Measurements from ENCODE around the gene STYXL2. TPM values are rescaled to one million over a fixed set of nuclear protein-coding genes. Genes with fewer than 3 reads are reported as not detected.

Gene STYXL2
- total and polyA plus RNA-seq, 9 donors: 0.08 to 0.30 (median 0.15) TPM; not detected in 2

GRCh38 chr1:167104256-167104633, 10.4 kb downstream of the STYXL2 start:
- Histone ChIP-seq H3K4me1 (ENCODE audit: insufficient read depth) (no peaks in the 10 kb centered on the region), H3K9me3 (no peaks in the 10 kb centered on the region), H3K27ac (no peak overlapping the region), H3K36me3 (no peaks in the 10 kb centered on the region), H3K27me3 (no peaks in the 10 kb centered on the region), H3K4me3 (no peak overlapping the region)
- DNase-seq: no peak
- intact Hi-C loops (cut with DNase I): no loop called here
- 71 to 77% (median 76%) methylated on average over 6 of the region's 6 CpGs for WGBS, 3 donors
- TF ChIP-seq POLR2A (IDR thresholded peaks at IDR 0.05) (no peak), CTCF (IDR thresholded peaks at IDR 0.05) (no peak), EP300 (IDR thresholded peaks at IDR 0.05) (no peak)

DNA sequence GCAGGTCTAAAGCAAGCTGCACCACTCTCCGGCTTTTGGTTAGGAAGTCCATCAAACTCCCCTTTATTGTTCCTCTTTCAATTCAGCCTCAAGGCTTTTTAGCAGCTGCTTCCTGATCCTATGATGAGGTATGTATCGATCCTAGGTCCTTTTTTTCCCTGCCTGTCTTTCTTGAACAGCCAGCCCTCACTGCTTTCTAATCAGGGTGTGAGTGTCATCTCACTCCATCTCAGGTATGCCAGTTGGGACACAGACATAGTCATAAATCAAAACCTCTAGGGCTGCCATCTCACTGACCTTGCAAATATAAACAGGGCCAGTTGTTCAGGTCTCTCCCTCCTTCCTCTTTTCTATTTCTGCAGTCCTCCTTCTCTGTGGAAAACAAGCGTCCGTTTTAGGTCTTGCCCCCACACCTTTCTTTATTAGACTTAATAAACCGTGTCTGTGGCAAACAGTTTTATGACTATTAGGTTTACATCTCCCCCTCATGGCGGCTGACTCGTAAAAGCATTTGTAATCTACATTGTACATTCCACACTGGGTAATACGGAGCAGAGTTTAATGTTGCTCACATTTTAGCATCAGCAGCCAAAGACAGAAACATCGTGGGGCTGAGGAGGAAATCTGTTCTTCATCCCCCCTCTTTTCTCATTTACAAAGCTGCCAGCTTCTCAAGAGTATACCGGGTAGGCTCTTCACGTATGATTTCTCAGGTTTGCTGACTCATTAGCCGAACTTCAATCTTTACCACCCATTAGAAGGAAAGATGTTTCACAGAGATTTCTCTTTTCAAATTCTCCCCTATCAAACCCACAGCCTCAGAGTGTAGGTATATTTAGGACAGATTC, 11.6 kb downstream of the STYXL2 start:
- intact Hi-C loops (cut with DNase I): no loop called here
- no peaks in the 10 kb centered on the region for H3K4me1 ChIP-seq (ENCODE audit: insufficient read depth)
- 12 to 17% (median 13%) methylated on average over 12 of the region's 12 CpGs for WGBS, 3 donors

DNA sequence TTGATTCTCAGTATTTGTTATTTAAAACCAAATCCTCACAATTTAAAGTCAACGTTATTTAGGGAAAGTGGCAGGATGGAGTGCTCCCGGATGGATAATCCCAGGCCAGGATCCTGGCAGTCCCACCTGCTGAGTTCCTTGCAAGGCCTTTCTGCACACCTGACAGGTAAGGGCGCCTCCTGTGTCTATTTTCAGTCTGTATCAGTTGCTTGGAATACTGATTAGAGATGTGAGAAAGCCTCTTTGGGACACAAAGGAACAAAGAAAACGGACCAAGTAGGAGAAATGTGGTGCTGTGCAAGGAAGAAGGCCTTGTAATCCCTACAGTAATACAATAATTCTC, 12.2 kb downstream of the STYXL2 start:
- no peak overlapping the region for H3K4me3 ChIP-seq
- H3K4me1 ChIP-seq (ENCODE audit: insufficient read depth): no peaks in the 10 kb centered on the region
- no peaks in the 10 kb centered on the region for H3K27me3 ChIP-seq
- no peaks in the 10 kb centered on the region for H3K36me3 ChIP-seq
- H3K27ac ChIP-seq: no peak overlapping the region
- intact Hi-C loops (cut with DNase I): no loop called here
- 72 to 83% (median 75%) methylated on average over 4 of the region's 4 CpGs for WGBS, 3 donors
- DNase-seq: no peak
- H3K9me3 ChIP-seq: peaks cover 0 to 4% of the 10 kb centered on the region in 2 donors
- TF ChIP-seq EP300 (IDR thresholded peaks at IDR 0.05) (no peak), POLR2A (IDR thresholded peaks at IDR 0.05) (no peak), CTCF (IDR thresholded peaks at IDR 0.05) (no peak)

More for the DNA sequence above, 11.6 kb downstream of the STYXL2 start:
- TF ChIP-seq POLR2A (IDR thresholded peaks at IDR 0.05) (no peak), EP300 (IDR thresholded peaks at IDR 0.05) (no peak), CTCF (IDR thresholded peaks at IDR 0.05) (no peak)
- Histone ChIP-seq H3K27ac (no peak overlapping the region), H3K27me3 (no peaks in the 10 kb centered on the region), H3K4me3 (no peak overlapping the region), H3K9me3 (peaks cover 0 to 4% of the 10 kb centered on the region in 2 donors), H3K36me3 (no peaks in the 10 kb centered on the region)
- no peak for DNase-seq

DNA sequence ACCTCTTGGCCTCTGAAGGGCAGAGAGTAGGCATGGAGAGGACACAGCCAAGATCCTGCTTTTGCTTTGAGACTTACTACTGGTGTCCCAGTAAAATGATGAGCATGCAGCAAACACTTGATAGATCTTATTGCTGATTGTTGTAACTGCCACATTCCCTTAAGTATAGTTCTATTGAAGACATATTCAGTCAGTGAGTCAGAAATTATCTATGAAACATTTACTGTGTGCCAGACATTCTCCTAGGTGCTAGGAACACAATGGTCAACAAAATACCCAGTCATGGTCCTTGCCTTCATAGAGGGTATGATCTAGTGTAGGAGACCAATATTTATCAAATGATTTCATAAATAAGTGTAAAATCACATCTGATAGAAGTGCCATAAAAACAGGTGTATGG, 13.6 kb downstream of the STYXL2 start:
- Histone ChIP-seq H3K27ac (no peak overlapping the region), H3K36me3 (no peaks in the 10 kb centered on the region), H3K9me3 (peaks cover 0 to 4% of the 10 kb centered on the region in 2 donors), H3K4me1 (ENCODE audit: insufficient read depth) (no peaks in the 10 kb centered on the region), H3K27me3 (no peaks in the 10 kb centered on the region), H3K4me3 (no peak overlapping the region)
- TF ChIP-seq POLR2A (IDR thresholded peaks at IDR 0.05) (no peak), CTCF (IDR thresholded peaks at IDR 0.05) (no peak), EP300 (IDR thresholded peaks at IDR 0.05) (no peak)
- no peak for DNase-seq
- intact Hi-C loops (cut with DNase I): no loop called here
